ENCODE measurements around the gene GPBAR1.

DNA sequence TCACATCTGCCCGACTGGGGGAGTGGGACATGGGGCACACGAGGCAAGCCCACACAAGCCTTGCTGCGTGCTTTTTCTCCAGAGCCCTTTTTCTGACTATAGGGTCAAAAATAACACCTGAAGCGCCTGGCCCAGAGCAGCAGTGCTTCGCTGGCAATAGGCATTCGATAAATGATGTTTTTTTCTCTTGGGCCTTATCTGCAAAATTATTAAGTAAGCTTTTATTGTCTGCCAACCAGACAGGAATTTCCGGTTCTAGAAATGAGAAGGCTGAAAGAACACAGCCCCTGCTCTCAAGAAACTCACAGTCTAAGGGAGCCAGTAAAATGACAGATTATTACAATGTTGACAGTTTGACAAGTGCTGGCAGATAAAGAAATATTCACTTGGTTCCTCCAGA, 34.2 kb downstream of the GPBAR1 start:
- TF ChIP-seq, protein P1, sequence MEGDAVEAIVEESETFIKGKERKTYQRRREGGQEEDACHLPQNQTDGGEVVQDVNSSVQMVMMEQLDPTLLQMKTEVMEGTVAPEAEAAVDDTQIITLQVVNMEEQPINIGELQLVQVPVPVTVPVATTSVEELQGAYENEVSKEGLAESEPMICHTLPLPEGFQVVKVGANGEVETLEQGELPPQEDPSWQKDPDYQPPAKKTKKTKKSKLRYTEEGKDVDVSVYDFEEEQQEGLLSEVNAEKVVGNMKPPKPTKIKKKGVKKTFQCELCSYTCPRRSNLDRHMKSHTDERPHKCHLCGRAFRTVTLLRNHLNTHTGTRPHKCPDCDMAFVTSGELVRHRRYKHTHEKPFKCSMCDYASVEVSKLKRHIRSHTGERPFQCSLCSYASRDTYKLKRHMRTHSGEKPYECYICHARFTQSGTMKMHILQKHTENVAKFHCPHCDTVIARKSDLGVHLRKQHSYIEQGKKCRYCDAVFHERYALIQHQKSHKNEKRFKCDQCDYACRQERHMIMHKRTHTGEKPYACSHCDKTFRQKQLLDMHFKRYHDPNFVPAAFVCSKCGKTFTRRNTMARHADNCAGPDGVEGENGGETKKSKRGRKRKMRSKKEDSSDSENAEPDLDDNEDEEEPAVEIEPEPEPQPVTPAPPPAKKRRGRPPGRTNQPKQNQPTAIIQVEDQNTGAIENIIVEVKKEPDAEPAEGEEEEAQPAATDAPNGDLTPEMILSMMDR (IDR thresholded peaks at IDR 0.05), result no peak
- TF ChIP-seq POLR2A (IDR thresholded peaks at IDR 0.05) (no peak), EP300 (IDR thresholded peaks at IDR 0.05) (no peak)

Measured in ovary (tissue), 3 donors.